NOMO-1 treated with dmso at 0.1 percent for 144 hours (cell line): Measurements from ENCODE around the gene ZNF330.

Source experiments
- DNase-seq: peaks from one replicate; lab custom pipeline; 2025; ENCODE audit not compliant: unreplicated experiment; lab: John Stamatoyannopoulos, UW

The ZNF330 gene

GRCh38 chr4:141229408-141230101 is 8.9 kb downstream of the ZNF330 start:
- no peak for DNase-seq

GRCh38 chr4:141233673-141234072 is 13.0 kb downstream of the ZNF330 start:
- no peak for DNase-seq

- DNase-seq: no peak
Measured at GRCh38 chr4:141238186-141238585, 17.5 kb downstream of the ZNF330 start.

GRCh38 chr4:141240259-141240658 is 19.6 kb downstream of the ZNF330 start:
- no peak for DNase-seq

GRCh38 chr4:141240671-141241070 is 20.0 kb downstream of the ZNF330 start:
- DNase-seq: no peak

- DNase-seq: no peak
Measured at GRCh38 chr4:141241986-141242385, 21.3 kb downstream of the ZNF330 start.

GRCh38 chr4:141244419-141244818 is 23.7 kb downstream of the ZNF330 start:
- DNase-seq: no peak

GRCh38 chr4:141246243-141246642 is 25.5 kb downstream of the ZNF330 start:
- no peak for DNase-seq

GRCh38 chr4:141246683-141247429 is 26.2 kb downstream of the ZNF330 start:
- DNase-seq: no peak

GRCh38 chr4:141247430-141247780 is 26.7 kb downstream of the ZNF330 start:
- DNase-seq: no peak

GRCh38 chr4:141248029-141248428 is 27.3 kb downstream of the ZNF330 start:
- no peak for DNase-seq

GRCh38 chr4:141248486-141248885 is 27.8 kb downstream of the ZNF330 start:
- DNase-seq: no peak

GRCh38 chr4:141254326-141254725 is 33.6 kb downstream of the ZNF330 start:
- DNase-seq: no peak

- DNase-seq: no peak
Measured at GRCh38 chr4:141255016-141255415, 34.3 kb downstream of the ZNF330 start.

- no peak for DNase-seq
Measured at GRCh38 chr4:141258558-141258957, 37.9 kb downstream of the ZNF330 start.

- no peak for DNase-seq
Measured at GRCh38 chr4:141275834-141276233, 55.1 kb downstream of the ZNF330 start.

- DNase-seq: no peak
Measured at GRCh38 chr4:141283152-141283551, 62.5 kb downstream of the ZNF330 start.

- DNase-seq: no peak
Measured at GRCh38 chr4:141283563-141283962, 62.9 kb downstream of the ZNF330 start.
